A549 (cell line): ENCODE measurements around the gene CACNA1G. TPM values are rescaled to one million over a fixed set of nuclear protein-coding genes. Genes with fewer than 3 reads are reported as not detected.
A peak's percentile ranks its signal among the peaks of the same experiment; 100 is the strongest.

Source experiments
- ATAC-seq, 2 experiments: fragments of 200-7000 bp in 1 of 2; fragments of >200 bp in 1 of 2; cut with Nextera tagmentation in 1 of 2; cut with Tn5 transposase in 1 of 2; 3 replicates each; pipeline versions ENCODE4 v1.8.0 to v1.9.1; 2018 to 2020; ENCODE audit warnings: mild to moderate bottlenecking in 1 of 2, moderate library complexity in 1 of 2
- CTCF ChIA-PET: fragments of 300-600 bp; sonication (Branson Sonifier 250); formaldehyde crosslinking; extraction: SDS; loops from one replicate; lab custom pipeline; 2021; ENCODE audit warnings: antibody characterized with exemption, inconsistent platforms; lab: Yijun Ruan, JAX
- POLR2A ChIA-PET: fragments of 350-600 bp; formaldehyde crosslinking; extraction: SDS; loops from one replicate; lab custom pipeline; 2021; ENCODE audit warnings: antibody characterized with exemption, inconsistent platforms; lab: Yijun Ruan, JAX
- DNase-seq, 2 experiments: peaks; one replicate each; pipeline versions ENCODE4 v3.0.0 to v3.0.0-alpha.2; 2011 to 2016; ENCODE audit warnings: low read depth in 1 of 2, low spot score in 1 of 2
- FAIRE-seq: peaks from 2 replicates; lab custom pipeline; 2011; peaks lifted over from hg19 to GRCh38; lab: Jason Lieb, UNC
- H3K27ac ChIP-seq, 2 experiments: fragments of >200 bp; sonication (Bioruptor Twin); formaldehyde crosslinking; 3 replicates each; pipeline ENCODE4 v1.5.1; 2016 to 2017
- H3K4me1 ChIP-seq: fragments of >200 bp; sonication (Bioruptor Twin); formaldehyde crosslinking; 3 replicates; pipeline ENCODE4 v1.6.1; 2016
- H3K4me2 ChIP-seq: fragments of >200 bp; sonication (Bioruptor Twin); formaldehyde crosslinking; 3 replicates; pipeline ENCODE4 v1.6.1; 2016
- H3K4me3 ChIP-seq: fragments of >200 bp; sonication (Bioruptor Twin); formaldehyde crosslinking; 3 replicates; pipeline ENCODE4 v1.5.1; 2016
- H3K9me3 ChIP-seq: fragments of >200 bp; sonication (Bioruptor Twin); formaldehyde crosslinking; 3 replicates; pipeline ENCODE4 v1.6.1; 2016
- CBX8 ChIP-seq: fragments of 200-600 bp; sonication (generic); IDR thresholded peaks from 2 replicates; pipeline ENCODE4 v1.6.1; 2016
- CHD2 ChIP-seq: fragments of 150-350 bp; IDR thresholded peaks from 2 replicates; pipeline ENCODE4 v1.6.1; 2014; ENCODE audit warnings: low read length; ENCODE audit not compliant: partially characterized antibody
- EHF ChIP-seq: fragments of 250-450 bp; sonication (Bioruptor Pico); IDR thresholded peaks from 2 replicates; pipeline ENCODE4 v1.5.0; 2020; ENCODE audit warnings: mild to moderate bottlenecking
- EHMT2 ChIP-seq: fragments of 200-600 bp; sonication (generic); IDR thresholded peaks from 2 replicates; pipeline ENCODE4 v1.6.1; 2016; ENCODE audit warnings: antibody characterized with exemption, low read depth, mild to moderate bottlenecking, moderate library complexity
- ESRRA ChIP-seq: fragments of 150-350 bp; IDR thresholded peaks from 2 replicates; pipeline ENCODE4 v1.6.1; 2014; ENCODE audit warnings: mild to moderate bottlenecking, low read length, borderline replicate concordance
- FOXS1 ChIP-seq: fragments of 250-450 bp; sonication (Bioruptor Pico); IDR thresholded peaks from 2 replicates; pipeline ENCODE4 v1.5.0; 2020; ENCODE audit warnings: mild to moderate bottlenecking, moderate library complexity
- HOXA7 ChIP-seq: fragments of 250-450 bp; sonication (Bioruptor Pico); IDR thresholded peaks from 2 replicates; pipeline ENCODE4 v1.5.0; 2020; ENCODE audit warnings: mild to moderate bottlenecking, moderate library complexity
- JUNB ChIP-seq: fragments of >200 bp; sonication (Bioruptor Twin); formaldehyde crosslinking; IDR thresholded peaks from 2 replicates; pipeline ENCODE4 v1.6.1; 2016
- KDM5A ChIP-seq: fragments of 200-600 bp; sonication (generic); IDR thresholded peaks from 2 replicates; pipeline ENCODE4 v1.6.1; 2016; ENCODE audit warnings: antibody characterized with exemption, mild to moderate bottlenecking
- MAFK ChIP-seq: fragments of 450-650 bp; IDR thresholded peaks from 2 replicates; pipeline ENCODE4 v1.6.1; 2014; ENCODE audit not compliant: partially characterized antibody
- MAZ ChIP-seq: fragments of 150-350 bp; IDR thresholded peaks from 2 replicates; pipeline ENCODE4 v1.6.1; 2014; ENCODE audit warnings: antibody characterized with exemption, low read depth, low read length, borderline replicate concordance
- NR3C1 ChIP-seq: fragments of >200 bp; sonication (Bioruptor Twin); formaldehyde crosslinking; IDR thresholded peaks from 3 replicates; pipeline ENCODE4 v1.6.1; 2017
- PHF8 ChIP-seq: fragments of 200-600 bp; sonication (generic); IDR thresholded peaks from 2 replicates; pipeline ENCODE4 v1.6.1; 2016; ENCODE audit warnings: low read depth, mild to moderate bottlenecking, antibody characterized with exemption, moderate library complexity, borderline replicate concordance
- RAD21 ChIP-seq, 2 experiments: fragments of >200 bp in 1 of 2; sonication (Bioruptor Twin) in 1 of 2; formaldehyde crosslinking in 1 of 2; IDR thresholded peaks in 1 of 2; conservative IDR thresholded peaks in 1 of 2; 2 replicates in 1 of 2; 3 replicates in 1 of 2; pipeline ENCODE4 v1.6.1; 2012 to 2018; ENCODE audit warnings: inconsistent platforms in 1 of 2
- RCOR1 ChIP-seq: fragments of 150-350 bp; IDR thresholded peaks from 2 replicates; pipeline ENCODE4 v1.6.1; 2014; ENCODE audit warnings: antibody characterized with exemption, low read length, low read depth
- SREBF2 ChIP-seq: fragments of 450-650 bp; IDR thresholded peaks from 2 replicates; pipeline ENCODE4 v1.6.1; 2014; ENCODE audit warnings: mild to moderate bottlenecking, moderate library complexity
- TP53 ChIP-seq: fragments of 250-450 bp; sonication (Bioruptor Pico); IDR thresholded peaks from 2 replicates; pipeline ENCODE4 v1.5.0; 2021; ENCODE audit warnings: mild to moderate bottlenecking, moderate library complexity
- ZC3H11A ChIP-seq: fragments of 450-650 bp; IDR thresholded peaks from 2 replicates; pipeline ENCODE4 v1.6.1; 2014; ENCODE audit warnings: antibody characterized with exemption, mild to moderate bottlenecking
- WGBS: methylation state at CpG from one replicate; pipeline ENCODE4 v1.1.6; 2017; ENCODE audit errors: missing lambda C conversion rate; 5-methylcytosine and 5-hydroxymethylcytosine counted together
- polyA plus RNA-seq, 4 experiments: library from polyadenylated mRNA; depleted of rRNA in 3 of 4; stranded (reverse); fragments of >200 nt; fragmentation: RNase III in 1 of 4; extraction: RNeasy Plus Mini Kit Qiagen cat#74134 plus additional on column Dnase treatment in 1 of 4; gene quantifications; 2 replicates in 3 of 4; 3 replicates in 1 of 4; pipeline ENCODE4 v1.2.3, GENCODE V29; 2011 to 2017
- TF ChIP-seq, protein P1 (sequence below): fragments of >200 bp; sonication (Bioruptor Twin); formaldehyde crosslinking; IDR thresholded peaks from 3 replicates; pipeline ENCODE4 v1.5.1; 2016
- TF ChIP-seq, protein P2 (sequence below): fragments of 200-600 bp; sonication (generic); IDR thresholded peaks from 2 replicates; pipeline ENCODE4 v1.6.1; 2016; ENCODE audit warnings: antibody characterized with exemption, mild to moderate bottlenecking, moderate library complexity
- TF ChIP-seq, protein P3 (sequence below): IDR thresholded peaks from 2 replicates; pipeline ENCODE4 v1.6.1; 2012
- TF ChIP-seq, protein P4 (sequence below): fragments of 450-650 bp; IDR thresholded peaks from 2 replicates; pipeline ENCODE4 v1.6.1; 2014; ENCODE audit warnings: antibody characterized with exemption

Gene CACNA1G
- polyA plus RNA-seq, 2 of the 4 experiments (the other 2 are of a cell fraction): 4.0 to 8.9 TPM

DNA sequence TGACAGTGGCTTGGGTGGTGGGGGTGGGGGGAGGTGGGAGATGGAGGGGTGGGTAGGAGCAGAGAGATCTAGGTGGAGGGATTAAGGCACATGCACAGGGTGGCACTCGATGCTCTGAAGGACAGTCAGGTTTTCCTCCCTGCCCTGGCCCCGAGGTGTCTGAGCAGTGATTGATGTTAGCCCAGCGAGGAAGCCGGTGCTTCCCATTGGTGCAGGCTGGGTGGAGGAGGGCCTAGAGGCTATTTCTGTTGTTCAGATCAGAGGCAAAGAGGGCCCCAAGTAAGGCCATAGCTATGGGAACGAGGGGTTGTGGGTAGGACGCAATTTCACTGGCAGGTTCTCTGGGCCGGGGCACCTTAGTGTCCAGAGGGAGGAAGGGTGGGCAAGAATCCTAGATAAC is 23.1 kb downstream of the CACNA1G start (continued):
- TF ChIP-seq, protein P1, sequence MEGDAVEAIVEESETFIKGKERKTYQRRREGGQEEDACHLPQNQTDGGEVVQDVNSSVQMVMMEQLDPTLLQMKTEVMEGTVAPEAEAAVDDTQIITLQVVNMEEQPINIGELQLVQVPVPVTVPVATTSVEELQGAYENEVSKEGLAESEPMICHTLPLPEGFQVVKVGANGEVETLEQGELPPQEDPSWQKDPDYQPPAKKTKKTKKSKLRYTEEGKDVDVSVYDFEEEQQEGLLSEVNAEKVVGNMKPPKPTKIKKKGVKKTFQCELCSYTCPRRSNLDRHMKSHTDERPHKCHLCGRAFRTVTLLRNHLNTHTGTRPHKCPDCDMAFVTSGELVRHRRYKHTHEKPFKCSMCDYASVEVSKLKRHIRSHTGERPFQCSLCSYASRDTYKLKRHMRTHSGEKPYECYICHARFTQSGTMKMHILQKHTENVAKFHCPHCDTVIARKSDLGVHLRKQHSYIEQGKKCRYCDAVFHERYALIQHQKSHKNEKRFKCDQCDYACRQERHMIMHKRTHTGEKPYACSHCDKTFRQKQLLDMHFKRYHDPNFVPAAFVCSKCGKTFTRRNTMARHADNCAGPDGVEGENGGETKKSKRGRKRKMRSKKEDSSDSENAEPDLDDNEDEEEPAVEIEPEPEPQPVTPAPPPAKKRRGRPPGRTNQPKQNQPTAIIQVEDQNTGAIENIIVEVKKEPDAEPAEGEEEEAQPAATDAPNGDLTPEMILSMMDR: no peak
- TF ChIP-seq FOXS1 (CRISPR knock-in tag) (no peak), RCOR1 (no peak)

DNA sequence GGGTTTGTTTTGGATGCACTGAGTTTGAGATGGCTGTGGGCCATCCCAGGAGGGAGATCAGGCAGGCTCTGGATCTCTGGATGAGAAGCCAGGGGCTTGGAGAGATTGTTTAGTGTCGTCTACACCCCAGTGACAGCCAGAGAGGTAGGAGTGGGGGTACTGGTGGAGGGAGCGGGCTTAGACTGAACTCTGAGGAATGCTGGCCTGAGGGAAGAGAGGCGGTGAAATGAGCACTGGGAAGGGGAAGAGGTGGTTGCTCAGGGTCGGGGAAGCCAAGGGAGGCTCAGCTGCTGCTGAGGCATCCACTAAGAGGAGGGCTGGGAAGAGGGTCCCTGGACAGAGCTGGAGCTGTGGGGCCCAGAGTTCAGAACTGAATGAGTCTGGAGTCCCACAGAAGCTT is 23.6 kb downstream of the CACNA1G start:
- H3K4me1 ChIP-seq: no peaks in the 10 kb centered on the region
- POLR2A ChIA-PET: no interaction called here
- H3K27ac ChIP-seq: no peak overlapping the region
- DNase-seq (no peak), ATAC-seq (no peak), FAIRE-seq (no peak)
- H3K9me3 ChIP-seq: no peaks in the 10 kb centered on the region
- H3K4me3 ChIP-seq: no peak overlapping the region
- 86% methylated on average over 4 of the region's 4 CpGs for WGBS
- TF ChIP-seq HOXA7 (CRISPR knock-in tag): no peak
- TF ChIP-seq PHF8: no peak
- no peak for TF ChIP-seq EHF
- H3K4me2 ChIP-seq: no peak overlapping the region
- CTCF ChIA-PET: interaction anchor here (0.9 to 2.3 kb wide), 6 partner anchors 9 to 112 kb away, joined by 3 to 13 read pairs (median 6); partner anchors contain the start of gene CACNA1G

DNA sequence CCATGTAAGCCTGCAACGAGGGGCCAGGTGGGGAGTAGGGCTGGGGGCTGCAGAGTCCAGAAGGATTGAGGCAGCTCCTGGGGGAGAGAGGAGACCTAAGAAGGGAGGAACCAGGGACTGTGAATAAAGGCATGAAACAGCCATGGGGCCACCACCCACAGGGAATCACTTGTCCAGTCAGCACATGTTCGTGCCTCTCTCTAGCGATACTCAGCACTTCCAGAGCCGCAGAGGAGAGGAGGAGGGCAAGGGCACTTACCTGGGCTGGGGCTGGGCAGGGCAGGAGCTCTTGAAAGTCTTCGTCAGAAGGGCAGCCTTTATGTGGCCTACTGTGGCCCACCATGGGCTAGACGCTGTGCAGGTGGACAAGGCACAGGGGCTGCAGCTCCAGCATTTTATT is 24.2 kb downstream of the CACNA1G start:
- WGBS: 93% methylated on average over 6 of the region's 6 CpGs
- CTCF ChIA-PET: interaction anchor here (0.9 to 2.6 kb wide), 9 partner anchors 10 to 112 kb away, joined by 3 to 14 read pairs (median 4); partner anchors contain the start of gene CACNA1G
- Histone ChIP-seq H3K27ac (no peak overlapping the region), H3K9me3 (no peaks in the 10 kb centered on the region), H3K4me2 (no peak overlapping the region), H3K4me3 (no peak overlapping the region), H3K4me1 (no peaks in the 10 kb centered on the region)
- TF ChIP-seq MAFK: peak; percentile 18
- no peak for TF ChIP-seq KDM5A
- no peak for DNase-seq
- POLR2A ChIA-PET: no interaction called here
- no peak for FAIRE-seq
- ATAC-seq: no peak

DNA sequence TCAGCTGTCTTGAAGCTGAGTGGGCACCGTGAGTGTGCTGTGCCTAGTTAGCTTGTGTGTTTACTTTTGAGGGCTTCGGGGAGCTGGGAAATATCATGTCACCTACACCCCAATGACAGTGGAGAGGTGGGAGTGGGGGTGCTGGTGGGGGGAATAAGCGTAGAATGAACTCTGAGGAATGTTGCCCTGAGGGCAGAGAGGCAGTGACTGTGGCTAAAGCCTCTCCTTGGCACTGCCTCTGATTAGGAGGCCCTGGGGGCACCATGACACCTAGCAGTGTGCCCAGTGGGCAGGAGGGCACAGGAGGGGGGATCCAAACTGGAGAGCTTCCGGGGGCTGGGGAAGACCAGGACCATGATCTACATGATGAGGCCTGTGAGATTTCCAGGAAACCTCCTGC is 24.8 kb downstream of the CACNA1G start:
- FAIRE-seq (no peak), DNase-seq (no peak), ATAC-seq (no peak)
- H3K4me2 ChIP-seq: no peak overlapping the region
- 77% methylated on average over 4 of the region's 4 CpGs for WGBS
- POLR2A ChIA-PET: no interaction called here
- H3K4me1 ChIP-seq: no peaks in the 10 kb centered on the region
- CTCF ChIA-PET: interaction anchor here (0.8 to 2.6 kb wide), 9 partner anchors 11 to 45 kb away, joined by 3 to 14 read pairs (median 4); partner anchors contain the start of gene CACNA1G
- no peak overlapping the region for H3K4me3 ChIP-seq
- H3K27ac ChIP-seq: no peak overlapping the region
- H3K9me3 ChIP-seq: no peaks in the 10 kb centered on the region
- no peak for TF ChIP-seq HOXA7 (CRISPR knock-in tag)
- TF ChIP-seq CBX8: no peak
- TF ChIP-seq JUNB: no peak

DNA sequence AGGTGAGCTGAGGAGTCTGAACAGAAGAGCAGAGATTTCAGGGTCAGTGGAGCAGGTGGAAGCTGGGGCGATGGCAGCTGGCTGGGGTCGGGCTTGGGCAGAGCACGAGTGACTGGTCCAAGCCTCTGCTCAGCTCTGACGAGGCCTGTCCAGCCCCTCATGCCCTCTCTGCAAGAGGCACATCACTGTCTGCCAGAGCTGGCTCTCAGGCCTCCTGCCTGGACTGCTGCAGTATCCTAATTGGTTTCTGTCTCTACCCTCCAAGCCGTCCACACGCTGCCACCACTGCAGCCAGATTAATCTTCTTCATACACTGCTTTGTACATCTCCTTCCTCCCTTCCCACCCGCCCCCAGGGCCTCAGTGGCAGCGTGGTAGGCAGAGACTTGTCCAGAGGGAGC is 25.4 kb downstream of the CACNA1G start:
- Histone ChIP-seq H3K9me3 (no peaks in the 10 kb centered on the region), H3K4me3 (no peak overlapping the region), H3K27ac (0 out of 6 replicates have a peak overlapping the region, but pooled peaks of 1 of the 2 experiments have one; percentile 5), H3K4me1 (no peaks in the 10 kb centered on the region), H3K4me2 (no peak overlapping the region)
- DNase-seq (no peak), ATAC-seq (peak in 1 of 2 experiments; percentile 30; a peak in 3 of 6 replicates), FAIRE-seq (no peak)
- ChIA-PET POLR2A (no interaction called here), CTCF (interaction anchor here (0.6 to 2.6 kb wide), 9 partner anchors 11 to 119 kb away, joined by 3 to 14 read pairs (median 5); partner anchors contain the start of gene CACNA1G)
- WGBS: 74% methylated on average over 7 of the region's 8 CpGs
- TF ChIP-seq EHMT2 (no peak), TP53 (no peak), ESRRA (no peak), CHD2 (no peak), JUNB (no peak), HOXA7 (CRISPR knock-in tag) (no peak), MAZ (no peak), NR3C1 (no peak), RAD21 (conservative IDR thresholded peaks at IDR 0.05 in 1 of 2, IDR thresholded peaks at IDR 0.05 in 1 of 2) (no peak), ZC3H11A (no peak), SREBF2 (no peak)
- TF ChIP-seq, protein P2, sequence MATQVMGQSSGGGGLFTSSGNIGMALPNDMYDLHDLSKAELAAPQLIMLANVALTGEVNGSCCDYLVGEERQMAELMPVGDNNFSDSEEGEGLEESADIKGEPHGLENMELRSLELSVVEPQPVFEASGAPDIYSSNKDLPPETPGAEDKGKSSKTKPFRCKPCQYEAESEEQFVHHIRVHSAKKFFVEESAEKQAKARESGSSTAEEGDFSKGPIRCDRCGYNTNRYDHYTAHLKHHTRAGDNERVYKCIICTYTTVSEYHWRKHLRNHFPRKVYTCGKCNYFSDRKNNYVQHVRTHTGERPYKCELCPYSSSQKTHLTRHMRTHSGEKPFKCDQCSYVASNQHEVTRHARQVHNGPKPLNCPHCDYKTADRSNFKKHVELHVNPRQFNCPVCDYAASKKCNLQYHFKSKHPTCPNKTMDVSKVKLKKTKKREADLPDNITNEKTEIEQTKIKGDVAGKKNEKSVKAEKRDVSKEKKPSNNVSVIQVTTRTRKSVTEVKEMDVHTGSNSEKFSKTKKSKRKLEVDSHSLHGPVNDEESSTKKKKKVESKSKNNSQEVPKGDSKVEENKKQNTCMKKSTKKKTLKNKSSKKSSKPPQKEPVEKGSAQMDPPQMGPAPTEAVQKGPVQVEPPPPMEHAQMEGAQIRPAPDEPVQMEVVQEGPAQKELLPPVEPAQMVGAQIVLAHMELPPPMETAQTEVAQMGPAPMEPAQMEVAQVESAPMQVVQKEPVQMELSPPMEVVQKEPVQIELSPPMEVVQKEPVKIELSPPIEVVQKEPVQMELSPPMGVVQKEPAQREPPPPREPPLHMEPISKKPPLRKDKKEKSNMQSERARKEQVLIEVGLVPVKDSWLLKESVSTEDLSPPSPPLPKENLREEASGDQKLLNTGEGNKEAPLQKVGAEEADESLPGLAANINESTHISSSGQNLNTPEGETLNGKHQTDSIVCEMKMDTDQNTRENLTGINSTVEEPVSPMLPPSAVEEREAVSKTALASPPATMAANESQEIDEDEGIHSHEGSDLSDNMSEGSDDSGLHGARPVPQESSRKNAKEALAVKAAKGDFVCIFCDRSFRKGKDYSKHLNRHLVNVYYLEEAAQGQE: no peak
- TF ChIP-seq, protein P3, sequence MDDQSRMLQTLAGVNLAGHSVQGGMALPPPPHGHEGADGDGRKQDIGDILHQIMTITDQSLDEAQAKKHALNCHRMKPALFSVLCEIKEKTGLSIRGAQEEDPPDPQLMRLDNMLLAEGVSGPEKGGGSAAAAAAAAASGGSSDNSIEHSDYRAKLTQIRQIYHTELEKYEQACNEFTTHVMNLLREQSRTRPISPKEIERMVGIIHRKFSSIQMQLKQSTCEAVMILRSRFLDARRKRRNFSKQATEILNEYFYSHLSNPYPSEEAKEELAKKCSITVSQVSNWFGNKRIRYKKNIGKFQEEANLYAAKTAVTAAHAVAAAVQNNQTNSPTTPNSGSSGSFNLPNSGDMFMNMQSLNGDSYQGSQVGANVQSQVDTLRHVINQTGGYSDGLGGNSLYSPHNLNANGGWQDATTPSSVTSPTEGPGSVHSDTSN: no peak
- TF ChIP-seq, protein P4, sequence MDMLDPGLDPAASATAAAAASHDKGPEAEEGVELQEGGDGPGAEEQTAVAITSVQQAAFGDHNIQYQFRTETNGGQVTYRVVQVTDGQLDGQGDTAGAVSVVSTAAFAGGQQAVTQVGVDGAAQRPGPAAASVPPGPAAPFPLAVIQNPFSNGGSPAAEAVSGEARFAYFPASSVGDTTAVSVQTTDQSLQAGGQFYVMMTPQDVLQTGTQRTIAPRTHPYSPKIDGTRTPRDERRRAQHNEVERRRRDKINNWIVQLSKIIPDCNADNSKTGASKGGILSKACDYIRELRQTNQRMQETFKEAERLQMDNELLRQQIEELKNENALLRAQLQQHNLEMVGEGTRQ: no peak
